ENCODE measurements around the gene TCF12.
"Not testable (repeated sequence)": the region's sequence is repeated elsewhere in the genome, so short reads cannot be mapped to it uniquely, and the experiment has no call there.

The TCF12 gene

GRCh38 chr15:57135800-57136199 lies 217.4 kb downstream of the TCF12 start:
- no peak for DNase-seq (ENCODE audit: low read depth in 2 of 2)

GRCh38 chr15:57138349-57138788 lies 219.9 kb downstream of the TCF12 start:
- no peak for DNase-seq (ENCODE audit: low read depth in 2 of 2)

- DNase-seq (ENCODE audit: low read depth in 2 of 2): no peak
Measured at GRCh38 chr15:57143511-57144078, 225.2 kb downstream of the TCF12 start.

GRCh38 chr15:57144448-57144847 lies 226.0 kb downstream of the TCF12 start:
- DNase-seq (ENCODE audit: low read depth in 2 of 2): no peak

GRCh38 chr15:57146506-57147201 lies 228.2 kb downstream of the TCF12 start:
- DNase-seq (ENCODE audit: low read depth in 2 of 2): no peak

- DNase-seq (ENCODE audit: low read depth in 2 of 2): no peak
Measured at GRCh38 chr15:57147621-57148020, 229.2 kb downstream of the TCF12 start.

- no peak for DNase-seq (ENCODE audit: low read depth in 2 of 2)
Measured at GRCh38 chr15:57148262-57148661, 229.8 kb downstream of the TCF12 start.

GRCh38 chr15:57149196-57149595 lies 230.8 kb downstream of the TCF12 start:
- no peak for DNase-seq (ENCODE audit: low read depth in 2 of 2)

GRCh38 chr15:57150066-57150865 lies 231.8 kb downstream of the TCF12 start:
- DNase-seq (ENCODE audit: low read depth in 2 of 2): no peak

- DNase-seq (ENCODE audit: low read depth in 2 of 2): not testable (repeated sequence)
Measured at GRCh38 chr15:57150866-57151203, 232.4 kb downstream of the TCF12 start.

- no peak for DNase-seq (ENCODE audit: low read depth in 2 of 2)
Measured at GRCh38 chr15:57152133-57152532, 233.7 kb downstream of the TCF12 start.

GRCh38 chr15:57152666-57153539 lies 234.5 kb downstream of the TCF12 start:
- no peak for DNase-seq (ENCODE audit: low read depth in 2 of 2)

GRCh38 chr15:57156210-57156884 lies 237.9 kb downstream of the TCF12 start:
- no peak for DNase-seq (ENCODE audit: low read depth in 2 of 2)

GRCh38 chr15:57158589-57158988 lies 240.1 kb downstream of the TCF12 start:
- no peak for DNase-seq (ENCODE audit: low read depth in 2 of 2)

GRCh38 chr15:57158997-57159668 lies 240.7 kb downstream of the TCF12 start:
- no peak for DNase-seq (ENCODE audit: low read depth in 2 of 2)

- DNase-seq (ENCODE audit: low read depth in 2 of 2): no peak
Measured at GRCh38 chr15:57159767-57160166, 241.3 kb downstream of the TCF12 start.

GRCh38 chr15:57160823-57161560 lies 242.5 kb downstream of the TCF12 start:
- DNase-seq (ENCODE audit: low read depth in 2 of 2): no peak

- not testable (repeated sequence) for DNase-seq (ENCODE audit: low read depth in 2 of 2)
Measured at GRCh38 chr15:57164251-57164650, 245.8 kb downstream of the TCF12 start.

GRCh38 chr15:57165992-57166391 lies 247.5 kb downstream of the TCF12 start:
- no peak for DNase-seq (ENCODE audit: low read depth in 2 of 2)

GRCh38 chr15:57167821-57168395 lies 249.5 kb downstream of the TCF12 start:
- no peak for DNase-seq (ENCODE audit: low read depth in 2 of 2)

Data from stimulated activated CD4-positive, alpha-beta T cell treated with anti-CD3 and anti-CD28 coated beads, Interleukin-1b, Interleukin-23, amount 100 ng/mL, for 1 hour (primary cell).